HEK293 (cell line): ENCODE measurements around the gene ATRAID.

Experiments used
- CTCF ChIA-PET: fragments of 350-600 bp; formaldehyde crosslinking; extraction: SDS; loops from one replicate; lab custom pipeline; 2021; ENCODE audit warnings: antibody characterized with exemption; lab: Yijun Ruan, JAX
- POLR2A ChIA-PET: fragments of 300-600 bp; formaldehyde crosslinking; extraction: SDS; loops from one replicate; lab custom pipeline; 2020; ENCODE audit warnings: antibody characterized with exemption, inconsistent platforms; lab: Yijun Ruan, JAX
- H3K27ac ChIP-seq: fragments of 200-500 bp; sonication (Bioruptor generic); 2 replicates; pipeline ENCODE4 v1.5.1; 2014; ENCODE audit warnings: low read depth, low read length, control low read depth, inconsistent platforms; ENCODE audit errors: extremely low read depth
- H3K36me3 ChIP-seq, 2 experiments: fragments of 200-500 bp in 1 of 2; sonication (Bioruptor generic) in 1 of 2; 1 replicate in 1 of 2; 2 replicates in 1 of 2; pipeline ENCODE4 v1.5.1; 2014 to 2017; ENCODE audit warnings: inconsistent platforms in 2 of 2, low read length in 2 of 2; ENCODE audit not compliant: control insufficient read depth in 2 of 2, insufficient read depth in 1 of 2
- H3K4me1 ChIP-seq: fragments of 200-500 bp; sonication (Bioruptor generic); 2 replicates; pipeline ENCODE4 v1.5.1; 2014; ENCODE audit warnings: mild to moderate bottlenecking, low read length, inconsistent platforms; ENCODE audit not compliant: control insufficient read depth, insufficient read depth
- H3K4me3 ChIP-seq: 2 replicates; pipeline ENCODE4 v1.5.1; 2011; ENCODE audit warnings: low read depth, mild to moderate bottlenecking, control low read depth, low read length, moderate library complexity
- H3K9me3 ChIP-seq: fragments of 200-500 bp; sonication (Bioruptor generic); 2 replicates; pipeline ENCODE4 v1.5.1; 2014; ENCODE audit warnings: low read depth, low read length, inconsistent platforms; ENCODE audit not compliant: control insufficient read depth, insufficient read depth
- FEZF1 ChIP-seq: fragments of 450-650 bp; formaldehyde crosslinking; IDR thresholded peaks from 2 replicates; pipeline ENCODE4 v1.5.1; 2016; ENCODE audit warnings: missing biosample characterization, missing genetic modification characterization
- HOXD13 ChIP-seq: sonication (generic); formaldehyde crosslinking; IDR thresholded peaks from 2 replicates; pipeline ENCODE4 v1.8.0; 2022; ENCODE audit warnings: missing genetic modification reagents, borderline replicate concordance
- MYNN ChIP-seq: fragments of 450-650 bp; formaldehyde crosslinking; IDR thresholded peaks from 2 replicates; pipeline ENCODE4 v1.5.1; 2016; ENCODE audit warnings: missing biosample characterization, missing genetic modification characterization, borderline replicate concordance
- PRDM1 ChIP-seq: fragments of 450-650 bp; formaldehyde crosslinking; IDR thresholded peaks from 2 replicates; pipeline ENCODE4; 2016; ENCODE audit warnings: missing biosample characterization, missing genetic modification characterization
- RBAK ChIP-seq: fragments of 450-650 bp; formaldehyde crosslinking; IDR thresholded peaks from 2 replicates; pipeline ENCODE4 v1.5.1; 2016; ENCODE audit warnings: missing biosample characterization, missing genetic modification characterization
- YY1 ChIP-seq: fragments of 450-650 bp; formaldehyde crosslinking; IDR thresholded peaks from 2 replicates; pipeline ENCODE4 v1.5.1; 2018; ENCODE audit warnings: missing biosample characterization, missing genetic modification characterization
- ZNF138 ChIP-seq: fragments of 450-650 bp; formaldehyde crosslinking; IDR thresholded peaks from 2 replicates; pipeline ENCODE4 v1.5.1; 2016; ENCODE audit warnings: missing biosample characterization, missing genetic modification characterization, borderline replicate concordance
- ZNF16 ChIP-seq: fragments of 450-650 bp; formaldehyde crosslinking; IDR thresholded peaks from 2 replicates; pipeline ENCODE4 v1.5.1; 2016; ENCODE audit warnings: low read depth, missing biosample characterization, missing genetic modification characterization
- ZNF19 ChIP-seq: fragments of 450-650 bp; formaldehyde crosslinking; IDR thresholded peaks from 2 replicates; pipeline ENCODE4; 2016; ENCODE audit warnings: missing biosample characterization, missing genetic modification characterization, low read depth
- ZNF292 ChIP-seq: fragments of 450-650 bp; formaldehyde crosslinking; IDR thresholded peaks from 2 replicates; pipeline ENCODE4 v1.5.1; 2016; ENCODE audit warnings: low read depth, missing biosample characterization, missing genetic modification characterization, borderline replicate concordance
- ZNF354C ChIP-seq: fragments of 450-650 bp; formaldehyde crosslinking; IDR thresholded peaks from 2 replicates; pipeline ENCODE4 v1.5.1; 2016; ENCODE audit warnings: missing biosample characterization, missing genetic modification characterization, low read depth, borderline replicate concordance
- ZNF530 ChIP-seq: fragments of 450-650 bp; formaldehyde crosslinking; IDR thresholded peaks from 2 replicates; pipeline ENCODE4 v1.5.1; 2016; ENCODE audit warnings: low read depth, missing biosample characterization, missing genetic modification characterization
- ZNF560 ChIP-seq: fragments of 450-650 bp; formaldehyde crosslinking; IDR thresholded peaks from 2 replicates; pipeline ENCODE4 v1.5.1; 2017; ENCODE audit warnings: missing biosample characterization, missing genetic modification characterization, borderline replicate concordance
- ZNF654 ChIP-seq: fragments of 450-650 bp; formaldehyde crosslinking; IDR thresholded peaks from 2 replicates; pipeline ENCODE4 v1.5.1; 2016; ENCODE audit warnings: low read depth, missing biosample characterization, missing genetic modification characterization
- ZNF776 ChIP-seq: fragments of 450-650 bp; formaldehyde crosslinking; IDR thresholded peaks from 2 replicates; pipeline ENCODE4 v1.5.0; 2017; ENCODE audit warnings: missing biosample characterization, missing genetic modification characterization, borderline replicate concordance
- TF ChIP-seq, protein P1 (sequence below): fragments of 450-650 bp; formaldehyde crosslinking; IDR thresholded peaks from 2 replicates; pipeline ENCODE4 v1.5.1; 2016; ENCODE audit warnings: missing biosample characterization, missing genetic modification characterization
- TF ChIP-seq, protein P2 (sequence below): fragments of 450-650 bp; formaldehyde crosslinking; IDR thresholded peaks from 2 replicates; pipeline ENCODE4 v1.5.1; 2016; ENCODE audit warnings: missing biosample characterization, missing genetic modification characterization, low read depth
- TF ChIP-seq, protein P3 (sequence below): fragments of 450-650 bp; formaldehyde crosslinking; IDR thresholded peaks from 2 replicates; pipeline ENCODE4 v1.5.1; 2017; ENCODE audit warnings: missing biosample characterization, missing genetic modification characterization

Gene ATRAID

DNA sequence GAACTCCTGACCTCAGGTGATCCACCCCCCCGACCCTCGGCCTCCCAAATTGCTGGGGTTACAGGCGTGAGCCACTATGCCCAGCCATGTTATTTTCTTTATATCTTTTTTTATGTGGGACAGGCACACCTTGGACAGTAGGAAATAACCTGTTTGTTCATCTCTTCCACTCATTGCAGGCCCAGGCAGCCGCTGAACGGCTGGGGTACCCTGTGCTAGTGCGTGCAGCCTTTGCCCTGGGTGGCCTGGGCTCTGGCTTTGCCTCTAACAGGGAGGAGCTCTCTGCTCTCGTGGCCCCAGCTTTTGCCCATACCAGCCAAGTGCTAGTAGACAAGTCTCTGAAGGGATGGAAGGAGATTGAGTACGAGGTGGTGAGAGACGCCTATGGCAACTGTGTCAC lies 13.7 kb downstream of the ATRAID start:
- Histone ChIP-seq H3K4me1 (no peaks in the 10 kb centered on the region), H3K9me3 (no peaks in the 10 kb centered on the region), H3K36me3 (peaks cover 57 to 94% of the 10 kb centered on the region in 2 experiments), H3K4me3 (no peak overlapping the region), H3K27ac (no peak overlapping the region)
- POLR2A ChIA-PET, result interaction anchor here (1.1 kb wide), 1 partner anchor 8 kb away, joined by 3 read pairs; the partner anchor contains the start of gene CAD
- TF ChIP-seq FEZF1 (no peak), PRDM1 (no peak), ZNF654 (tag by site-specific recombination) (no peak), HOXD13 (CRISPR knock-in tag) (no peak), ZNF354C (tag by site-specific recombination) (no peak), YY1 (tag by site-specific recombination) (no peak), RBAK (no peak), ZNF530 (tag by site-specific recombination) (no peak)
- TF ChIP-seq, protein P1, sequence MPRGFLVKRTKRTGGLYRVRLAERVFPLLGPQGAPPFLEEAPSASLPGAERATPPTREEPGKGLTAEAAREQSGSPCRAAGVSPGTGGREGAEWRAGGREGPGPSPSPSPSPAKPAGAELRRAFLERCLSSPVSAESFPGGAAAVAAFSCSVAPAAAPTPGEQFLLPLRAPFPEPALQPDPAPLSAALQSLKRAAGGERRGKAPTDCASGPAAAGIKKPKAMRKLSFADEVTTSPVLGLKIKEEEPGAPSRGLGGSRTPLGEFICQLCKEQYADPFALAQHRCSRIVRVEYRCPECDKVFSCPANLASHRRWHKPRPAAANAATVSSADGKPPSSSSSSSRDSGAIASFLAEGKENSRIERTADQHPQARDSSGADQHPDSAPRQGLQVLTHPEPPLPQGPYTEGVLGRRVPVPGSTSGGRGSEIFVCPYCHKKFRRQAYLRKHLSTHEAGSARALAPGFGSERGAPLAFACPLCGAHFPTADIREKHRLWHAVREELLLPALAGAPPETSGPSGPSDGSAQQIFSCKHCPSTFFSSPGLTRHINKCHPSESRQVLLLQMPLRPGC (tag by site-specific recombination), result no peak
- TF ChIP-seq, protein P2, sequence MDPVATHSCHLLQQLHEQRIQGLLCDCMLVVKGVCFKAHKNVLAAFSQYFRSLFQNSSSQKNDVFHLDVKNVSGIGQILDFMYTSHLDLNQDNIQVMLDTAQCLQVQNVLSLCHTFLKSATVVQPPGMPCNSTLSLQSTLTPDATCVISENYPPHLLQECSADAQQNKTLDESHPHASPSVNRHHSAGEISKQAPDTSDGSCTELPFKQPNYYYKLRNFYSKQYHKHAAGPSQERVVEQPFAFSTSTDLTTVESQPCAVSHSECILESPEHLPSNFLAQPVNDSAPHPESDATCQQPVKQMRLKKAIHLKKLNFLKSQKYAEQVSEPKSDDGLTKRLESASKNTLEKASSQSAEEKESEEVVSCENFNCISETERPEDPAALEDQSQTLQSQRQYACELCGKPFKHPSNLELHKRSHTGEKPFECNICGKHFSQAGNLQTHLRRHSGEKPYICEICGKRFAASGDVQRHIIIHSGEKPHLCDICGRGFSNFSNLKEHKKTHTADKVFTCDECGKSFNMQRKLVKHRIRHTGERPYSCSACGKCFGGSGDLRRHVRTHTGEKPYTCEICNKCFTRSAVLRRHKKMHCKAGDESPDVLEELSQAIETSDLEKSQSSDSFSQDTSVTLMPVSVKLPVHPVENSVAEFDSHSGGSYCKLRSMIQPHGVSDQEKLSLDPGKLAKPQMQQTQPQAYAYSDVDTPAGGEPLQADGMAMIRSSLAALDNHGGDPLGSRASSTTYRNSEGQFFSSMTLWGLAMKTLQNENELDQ, result no peak
- TF ChIP-seq, protein P3, sequence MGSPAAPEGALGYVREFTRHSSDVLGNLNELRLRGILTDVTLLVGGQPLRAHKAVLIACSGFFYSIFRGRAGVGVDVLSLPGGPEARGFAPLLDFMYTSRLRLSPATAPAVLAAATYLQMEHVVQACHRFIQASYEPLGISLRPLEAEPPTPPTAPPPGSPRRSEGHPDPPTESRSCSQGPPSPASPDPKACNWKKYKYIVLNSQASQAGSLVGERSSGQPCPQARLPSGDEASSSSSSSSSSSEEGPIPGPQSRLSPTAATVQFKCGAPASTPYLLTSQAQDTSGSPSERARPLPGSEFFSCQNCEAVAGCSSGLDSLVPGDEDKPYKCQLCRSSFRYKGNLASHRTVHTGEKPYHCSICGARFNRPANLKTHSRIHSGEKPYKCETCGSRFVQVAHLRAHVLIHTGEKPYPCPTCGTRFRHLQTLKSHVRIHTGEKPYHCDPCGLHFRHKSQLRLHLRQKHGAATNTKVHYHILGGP (tag by site-specific recombination), result no peak
- CTCF ChIA-PET, result interaction anchor here (0.6 kb wide), 1 partner anchor 39 kb away, joined by 3 read pairs; no protein-coding TSS in a partner anchor

DNA sequence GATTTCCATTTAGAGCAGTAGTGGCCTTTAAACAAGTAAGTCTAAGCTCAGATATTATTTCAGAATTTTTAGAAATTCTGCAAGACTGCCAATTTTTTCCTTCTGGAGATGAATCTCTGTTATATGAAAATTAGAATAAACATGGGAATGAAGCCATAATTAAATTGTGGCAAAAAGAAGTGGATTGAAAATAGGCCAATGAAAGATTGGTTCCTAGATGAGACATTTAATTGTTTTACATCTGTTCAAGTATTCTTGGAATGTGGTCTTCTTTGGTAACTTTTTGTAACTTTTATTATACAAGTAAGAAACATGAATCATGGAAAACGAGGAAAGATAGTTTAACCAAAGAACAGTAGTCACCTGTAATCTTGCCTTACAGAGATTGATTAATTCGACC lies 15.7 kb downstream of the ATRAID start:
- Histone ChIP-seq H3K4me1 (no peaks in the 10 kb centered on the region), H3K4me3 (no peak overlapping the region), H3K27ac (no peak overlapping the region), H3K9me3 (no peaks in the 10 kb centered on the region), H3K36me3 (peaks cover 57 to 96% of the 10 kb centered on the region in 2 experiments)
- POLR2A ChIA-PET, result interaction anchor here (1.5 kb wide), 1 partner anchor 13 kb away, joined by 3 read pairs; no protein-coding TSS in a partner anchor
- TF ChIP-seq ZNF292 (tag by site-specific recombination), result no peak
- TF ChIP-seq ZNF16 (tag by site-specific recombination), result no peak
- CTCF ChIA-PET, result no interaction called here

DNA sequence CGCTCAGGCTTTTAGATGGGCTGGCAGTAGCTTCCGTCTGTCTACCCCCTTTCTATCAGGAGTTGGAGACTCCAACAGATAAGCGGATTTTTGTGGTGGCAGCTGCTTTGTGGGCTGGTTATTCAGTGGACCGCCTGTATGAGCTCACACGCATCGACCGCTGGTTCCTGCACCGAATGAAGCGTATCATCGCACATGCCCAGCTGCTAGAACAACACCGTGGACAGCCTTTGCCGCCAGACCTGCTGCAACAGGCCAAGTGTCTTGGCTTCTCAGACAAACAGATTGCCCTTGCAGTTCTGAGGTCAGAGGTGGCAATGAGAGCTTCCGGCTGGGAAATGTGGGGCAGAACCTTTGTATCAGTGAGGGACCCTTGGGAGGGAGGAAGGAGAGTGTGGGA lies 20.1 kb downstream of the ATRAID start:
- H3K36me3 ChIP-seq, result peaks cover 36 to 96% of the 10 kb centered on the region in 2 experiments
- ChIA-PET CTCF (interaction anchor here (1.2 kb wide), 1 partner anchor 92 kb away, joined by 3 read pairs; no protein-coding TSS in a partner anchor), POLR2A (interaction anchor here (1.5 kb wide), 1 partner anchor 31 kb away, joined by 3 read pairs; the partner anchor contains the start of gene SLC30A3)

More for the DNA sequence above, 20.1 kb downstream of the ATRAID start:
- no peak for TF ChIP-seq ZNF138 (tag by site-specific recombination)
- TF ChIP-seq MYNN (tag by site-specific recombination), result no peak
- TF ChIP-seq ZNF19 (tag by site-specific recombination), result no peak
- TF ChIP-seq ZNF776 (tag by site-specific recombination), result no peak
- TF ChIP-seq ZNF560 (tag by site-specific recombination), result no peak
- H3K9me3 ChIP-seq, result no peaks in the 10 kb centered on the region
- H3K27ac ChIP-seq, result no peak overlapping the region
- no peak overlapping the region for H3K4me3 ChIP-seq
- H3K4me1 ChIP-seq, result no peaks in the 10 kb centered on the region
